ENCODE results near the gene CCDC51.
"Not testable (repeated sequence)": the region's sequence is repeated elsewhere in the genome, so short reads cannot be mapped to it uniquely, and the experiment has no call there.

CCDC51 gene

GRCh38 chr3:48476426-48477053 is 36.6 kb upstream of the CCDC51 start:
- ChIA-PET CTCF (interaction anchor here (0.9 to 6.1 kb wide), 2 partner anchors 30 to 31 kb away, joined by 5 to 44 read pairs; partner anchors contain the start of gene SHISA5), POLR2A (interaction anchor here (0.6 to 0.7 kb wide), 2 partner anchors 18 to 32 kb away, joined by 4 to 5 read pairs; no protein-coding TSS in a partner anchor)
- WGBS (ENCODE audit: insufficient coverage) = 97% methylated on average over 9 of the region's 9 CpGs
- no peaks in the 10 kb centered on the region for H3K9me3 ChIP-seq (ENCODE audit: control extremely low read depth in 1 of 5, control insufficient read depth in 4 of 5, insufficient read depth in 2 of 5, low read depth in 1 of 5, low read length in 4 of 5)
- H3K4me1 ChIP-seq (ENCODE audit: control extremely low read depth in 1 of 4, control insufficient read depth in 4 of 4, insufficient read depth in 4 of 4, low read length in 3 of 4) = peaks cover 0 to 39% (median 27%) of the 10 kb centered on the region in 4 experiments
- H3K27me3 ChIP-seq (replicated peaks in 2 of 5; ENCODE audit: control insufficient read depth in 4 of 5, insufficient read depth in 5 of 5, low read length in 4 of 5) = no peaks in the 10 kb centered on the region
- H3K27ac ChIP-seq (ENCODE audit: insufficient read depth in 1 of 2, low read depth in 1 of 2, low read length in 2 of 2, poor library complexity in 1 of 2, severe bottlenecking in 2 of 2) = no peak overlapping the region
- DNase-seq = no peak
- no peaks in the 10 kb centered on the region for H3K36me3 ChIP-seq (ENCODE audit: control insufficient read depth in 4 of 4, insufficient read depth in 4 of 4, low read length in 3 of 4)
- no peak overlapping the region for H3K4me3 ChIP-seq (ENCODE audit: control insufficient read depth in 1 of 7, extremely low read depth in 1 of 7, insufficient read depth in 4 of 7, low read depth in 2 of 7, low read length in 6 of 7)

GRCh38 chr3:48475188-48475587 is 35.3 kb upstream of the CCDC51 start:
- 97% methylated on average over 9 of the region's 11 CpGs for WGBS (ENCODE audit: insufficient coverage)
- H3K4me3 ChIP-seq (ENCODE audit: control insufficient read depth in 1 of 7, extremely low read depth in 1 of 7, insufficient read depth in 4 of 7, low read depth in 2 of 7, low read length in 6 of 7) = no peak overlapping the region
- DNase-seq = no peak
- ChIA-PET POLR2A (no interaction called here), CTCF (interaction anchor here (1.0 to 6.1 kb wide), 2 partner anchors 31 to 39 kb away, joined by 4 to 44 read pairs; partner anchors contain the start of gene SHISA5)
- H3K9me3 ChIP-seq (ENCODE audit: control extremely low read depth in 1 of 5, control insufficient read depth in 4 of 5, insufficient read depth in 2 of 5, low read depth in 1 of 5, low read length in 4 of 5) = no peaks in the 10 kb centered on the region
- peaks cover 0 to 47% (median 34%) of the 10 kb centered on the region in 4 experiments for H3K4me1 ChIP-seq (ENCODE audit: control extremely low read depth in 1 of 4, control insufficient read depth in 4 of 4, insufficient read depth in 4 of 4, low read length in 3 of 4)
- H3K27ac ChIP-seq (ENCODE audit: insufficient read depth in 1 of 2, low read depth in 1 of 2, low read length in 2 of 2, poor library complexity in 1 of 2, severe bottlenecking in 2 of 2) = no peak overlapping the region
- H3K36me3 ChIP-seq (ENCODE audit: control insufficient read depth in 4 of 4, insufficient read depth in 4 of 4, low read length in 3 of 4) = peaks cover 0 to 3% (median under 1%) of the 10 kb centered on the region in 4 experiments
- no peaks in the 10 kb centered on the region for H3K27me3 ChIP-seq (replicated peaks in 2 of 5; ENCODE audit: control insufficient read depth in 4 of 5, insufficient read depth in 5 of 5, low read length in 4 of 5)

- DNase-seq = no peak
- POLR2A ChIA-PET = no interaction called here
- no peaks in the 10 kb centered on the region for H3K9me3 ChIP-seq (ENCODE audit: control extremely low read depth in 1 of 5, control insufficient read depth in 4 of 5, insufficient read depth in 2 of 5, low read depth in 1 of 5, low read length in 4 of 5)
- CTCF ChIA-PET = interaction anchor here (1.0 to 6.1 kb wide), 6 partner anchors 11 to 79 kb away, joined by 4 to 44 read pairs (median 6); partner anchors contain the start of gene SHISA5
- peaks cover 0 to 52% (median 39%) of the 10 kb centered on the region in 4 experiments for H3K4me1 ChIP-seq (ENCODE audit: control extremely low read depth in 1 of 4, control insufficient read depth in 4 of 4, insufficient read depth in 4 of 4, low read length in 3 of 4)
- H3K4me3 ChIP-seq (ENCODE audit: control insufficient read depth in 1 of 7, extremely low read depth in 1 of 7, insufficient read depth in 4 of 7, low read depth in 2 of 7, low read length in 6 of 7) = no peak overlapping the region
- 100% methylated on average over 2 of the region's 4 CpGs for WGBS (ENCODE audit: insufficient coverage)
- H3K27ac ChIP-seq (ENCODE audit: insufficient read depth in 1 of 2, low read depth in 1 of 2, low read length in 2 of 2, poor library complexity in 1 of 2, severe bottlenecking in 2 of 2) = no peak overlapping the region
- no peaks in the 10 kb centered on the region for H3K27me3 ChIP-seq (replicated peaks in 2 of 5; ENCODE audit: control insufficient read depth in 4 of 5, insufficient read depth in 5 of 5, low read length in 4 of 5)
- H3K36me3 ChIP-seq (ENCODE audit: control insufficient read depth in 4 of 4, insufficient read depth in 4 of 4, low read length in 3 of 4) = peaks cover 0 to 8% (median 6%) of the 10 kb centered on the region in 4 experiments
Measured at GRCh38 chr3:48474619-48475018, 34.7 kb upstream of the CCDC51 start.

- H3K9me3 ChIP-seq (ENCODE audit: control extremely low read depth in 1 of 5, control insufficient read depth in 4 of 5, insufficient read depth in 2 of 5, low read depth in 1 of 5, low read length in 4 of 5); H3K4me3 ChIP-seq (ENCODE audit: control insufficient read depth in 1 of 7, extremely low read depth in 1 of 7, insufficient read depth in 4 of 7, low read depth in 2 of 7, low read length in 6 of 7); DNase-seq; POLR2A ChIA-PET; H3K27me3 ChIP-seq (replicated peaks in 2 of 5; ENCODE audit: control insufficient read depth in 4 of 5, insufficient read depth in 5 of 5, low read length in 4 of 5): not testable (repeated sequence)
- CTCF ChIA-PET = interaction anchor here (1.2 to 6.1 kb wide), 8 partner anchors 8 to 79 kb away, joined by 4 to 44 read pairs (median 6); partner anchors contain the start of gene SHISA5
- H3K36me3 ChIP-seq (ENCODE audit: control insufficient read depth in 4 of 4, insufficient read depth in 4 of 4, low read length in 3 of 4) = peaks cover 0 to 14% (median 11%) of the 10 kb centered on the region in 4 experiments
- H3K4me1 ChIP-seq (ENCODE audit: control extremely low read depth in 1 of 4, control insufficient read depth in 4 of 4, insufficient read depth in 4 of 4, low read length in 3 of 4) = peaks cover 0 to 52% (median 39%) of the 10 kb centered on the region in 4 experiments
- WGBS (ENCODE audit: insufficient coverage) = 100% methylated on average over 1 of the region's 4 CpGs
- peak overlapping the region in 1 of 2 experiments; percentile 96 for H3K27ac ChIP-seq (ENCODE audit: insufficient read depth in 1 of 2, low read depth in 1 of 2, low read length in 2 of 2, poor library complexity in 1 of 2, severe bottlenecking in 2 of 2)
Measured at GRCh38 chr3:48474031-48474430, 34.1 kb upstream of the CCDC51 start.

- ChIA-PET POLR2A (interaction anchor here (0.9 to 1.4 kb wide), 2 partner anchors 34 to 444 kb away, joined by 4 to 5 read pairs; partner anchors contain the start of genes CCDC51 and TMA7), CTCF (interaction anchor here (0.9 to 6.1 kb wide), 10 partner anchors 8 to 80 kb away, joined by 3 to 44 read pairs (median 6); partner anchors contain the start of genes SHISA5 and TMA7)
- H3K9me3 ChIP-seq (ENCODE audit: control extremely low read depth in 1 of 5, control insufficient read depth in 4 of 5, insufficient read depth in 2 of 5, low read depth in 1 of 5, low read length in 4 of 5) = no peaks in the 10 kb centered on the region
- peak overlapping the region in 1 of 2 experiments; percentile 96 for H3K27ac ChIP-seq (ENCODE audit: insufficient read depth in 1 of 2, low read depth in 1 of 2, low read length in 2 of 2, poor library complexity in 1 of 2, severe bottlenecking in 2 of 2)
- peaks cover 0 to 50% (median 34%) of the 10 kb centered on the region in 4 experiments for H3K4me1 ChIP-seq (ENCODE audit: control extremely low read depth in 1 of 4, control insufficient read depth in 4 of 4, insufficient read depth in 4 of 4, low read length in 3 of 4)
- no peaks in the 10 kb centered on the region for H3K27me3 ChIP-seq (replicated peaks in 2 of 5; ENCODE audit: control insufficient read depth in 4 of 5, insufficient read depth in 5 of 5, low read length in 4 of 5)
- WGBS (ENCODE audit: insufficient coverage) = 100% methylated on average over 1 of the region's 5 CpGs
- no peak for DNase-seq
- peak overlapping the region in 3 of 7 experiments; percentile 82 to 92 (median 83) for H3K4me3 ChIP-seq (ENCODE audit: control insufficient read depth in 1 of 7, extremely low read depth in 1 of 7, insufficient read depth in 4 of 7, low read depth in 2 of 7, low read length in 6 of 7)
- H3K36me3 ChIP-seq (ENCODE audit: control insufficient read depth in 4 of 4, insufficient read depth in 4 of 4, low read length in 3 of 4) = peaks cover 0 to 18% (median 15%) of the 10 kb centered on the region in 4 experiments
Measured at GRCh38 chr3:48473617-48473952, 33.7 kb upstream of the CCDC51 start.

GRCh38 chr3:48472923-48473616 is 33.2 kb upstream of the CCDC51 start:
- Histone ChIP-seq H3K27me3 (replicated peaks in 2 of 5; ENCODE audit: control insufficient read depth in 4 of 5, insufficient read depth in 5 of 5, low read length in 4 of 5) (no peaks in the 10 kb centered on the region), H3K4me3 (ENCODE audit: control insufficient read depth in 1 of 7, extremely low read depth in 1 of 7, insufficient read depth in 4 of 7, low read depth in 2 of 7, low read length in 6 of 7) (peak overlapping the region; percentile 53 to 92 (median 81)), H3K27ac (ENCODE audit: insufficient read depth in 1 of 2, low read depth in 1 of 2, low read length in 2 of 2, poor library complexity in 1 of 2, severe bottlenecking in 2 of 2) (peak overlapping the region; percentile 95 to 96), H3K9me3 (ENCODE audit: control extremely low read depth in 1 of 5, control insufficient read depth in 4 of 5, insufficient read depth in 2 of 5, low read depth in 1 of 5, low read length in 4 of 5) (no peaks in the 10 kb centered on the region), H3K4me1 (ENCODE audit: control extremely low read depth in 1 of 4, control insufficient read depth in 4 of 4, insufficient read depth in 4 of 4, low read length in 3 of 4) (peaks cover 0 to 51% (median 34%) of the 10 kb centered on the region in 4 experiments), H3K36me3 (ENCODE audit: control insufficient read depth in 4 of 4, insufficient read depth in 4 of 4, low read length in 3 of 4) (peaks cover 0 to 23% (median 19%) of the 10 kb centered on the region in 4 experiments)
- ChIA-PET POLR2A (interaction anchor here (0.8 to 1.4 kb wide), 3 partner anchors 33 to 445 kb away, joined by 4 to 6 read pairs (median 5); partner anchors contain the start of genes CCDC51 and TMA7), CTCF (interaction anchor here (0.9 to 6.1 kb wide), 13 partner anchors 9 to 81 kb away, joined by 3 to 44 read pairs (median 4); partner anchors contain the start of genes SHISA5 and TMA7)
- 6% methylated on average over 15 of the region's 17 CpGs for WGBS (ENCODE audit: insufficient coverage)
- DNase-seq = peak; percentile 97 to 99 (median 99)

All from common myeloid progenitor, CD34-positive (primary cell).